HG03175 (cell line): ENCODE data around the gene TMEM30A.

Experiments used
- ATAC-seq: cut with Tn5 transposase; IDR thresholded peaks from one replicate; pipeline ENCODE4 v1.9.1; 2021; ENCODE audit warnings: mild to moderate bottlenecking, moderate library complexity; ENCODE audit not compliant: unreplicated experiment

TMEM30A gene

DNA sequence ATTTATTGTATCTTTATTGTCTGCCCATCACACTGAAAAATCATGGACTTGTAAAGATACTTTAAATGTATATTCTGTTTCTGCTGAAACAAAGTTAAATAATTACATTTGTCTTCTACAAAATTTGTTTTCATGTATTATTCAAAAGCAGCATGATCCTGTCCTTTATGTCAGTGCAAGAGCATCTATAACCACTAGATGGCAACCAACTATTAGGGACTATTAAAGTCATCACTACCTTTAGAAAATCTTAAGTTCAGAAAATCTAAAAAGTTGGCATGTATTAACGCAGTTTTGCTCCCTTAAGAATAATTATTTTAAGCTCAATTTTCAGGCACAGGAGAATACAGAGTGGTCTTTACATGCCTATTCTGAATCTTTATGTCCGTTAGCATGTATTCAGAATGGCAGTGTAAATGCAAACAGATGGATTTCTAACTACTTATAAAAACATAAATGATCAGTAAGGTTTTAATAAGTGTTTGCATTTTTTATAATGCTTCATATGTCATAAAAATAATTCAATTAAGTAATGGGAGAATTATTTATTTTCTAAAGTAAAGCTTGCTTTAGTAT is 17.8 kb downstream of the TMEM30A start:
- ATAC-seq, result peak; percentile 82

DNA sequence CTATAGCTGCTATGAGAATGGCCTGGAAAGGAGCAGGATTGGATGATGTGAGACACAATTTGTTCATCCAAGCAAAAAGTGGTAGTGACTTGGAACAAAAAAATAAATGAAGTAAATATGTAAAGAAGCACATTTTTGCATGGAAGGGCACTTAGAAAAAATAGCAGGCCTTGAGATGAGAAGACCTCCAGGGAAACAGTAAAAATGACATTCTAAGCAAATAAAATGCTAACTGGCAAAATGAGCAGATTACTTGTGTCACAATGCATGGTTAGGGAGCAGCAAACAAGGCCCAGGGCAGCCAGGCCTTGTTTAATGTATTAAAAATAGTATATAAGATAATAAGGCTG is 21.2 kb downstream of the TMEM30A start:
- no peak for ATAC-seq

- ATAC-seq, result no peak
Measured at GRCh38 chr6:75262716-75263400, 21.7 kb downstream of the TMEM30A start.

GRCh38 chr6:75261299-75261698 is 23.3 kb downstream of the TMEM30A start:
- no peak for ATAC-seq

- no peak for ATAC-seq
Measured at GRCh38 chr6:75257343-75258087, 27.1 kb downstream of the TMEM30A start.

DNA sequence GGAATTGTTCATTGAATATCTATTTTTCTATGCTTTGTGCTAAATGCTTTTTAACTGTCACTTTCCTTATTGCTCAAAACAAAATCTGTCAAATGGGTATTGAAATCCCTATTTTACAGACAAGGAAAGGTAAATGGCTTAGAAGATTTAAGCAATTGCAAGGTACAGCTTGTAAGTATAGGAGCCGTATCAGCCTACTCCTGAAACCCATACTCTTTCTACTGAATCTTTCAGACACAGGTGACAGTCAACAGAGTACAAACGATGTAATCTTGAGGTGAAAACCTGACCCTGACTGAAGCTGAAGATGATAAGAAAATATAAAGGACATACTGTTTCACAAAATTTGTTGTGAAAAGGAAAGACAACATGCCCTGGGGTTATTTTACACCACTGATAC is 34.0 kb downstream of the TMEM30A start:
- no peak for ATAC-seq

- no peak for ATAC-seq
Measured at GRCh38 chr6:75249837-75250236, 34.8 kb downstream of the TMEM30A start.

DNA sequence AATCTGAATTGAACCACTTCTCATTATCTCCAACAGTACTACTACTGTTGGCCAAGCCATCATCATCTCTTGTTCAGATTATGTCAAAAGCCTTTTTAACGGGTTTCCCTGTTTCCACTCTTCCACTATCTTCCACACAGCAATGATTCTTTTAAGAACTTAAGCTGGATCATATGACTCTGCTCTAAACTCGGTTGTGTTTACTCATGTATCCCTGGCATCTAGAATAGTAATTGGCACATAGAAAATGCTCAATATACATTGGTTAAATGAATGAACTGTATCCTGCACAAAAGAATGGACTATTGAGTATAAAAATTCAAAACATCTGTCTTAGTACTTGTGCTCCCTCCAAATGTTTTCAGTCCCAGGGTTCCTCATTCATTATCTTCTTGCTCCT is 38.2 kb downstream of the TMEM30A start:
- no peak for ATAC-seq

GRCh38 chr6:75244063-75244584 is 40.5 kb downstream of the TMEM30A start:
- ATAC-seq, result peak; percentile 5

DNA sequence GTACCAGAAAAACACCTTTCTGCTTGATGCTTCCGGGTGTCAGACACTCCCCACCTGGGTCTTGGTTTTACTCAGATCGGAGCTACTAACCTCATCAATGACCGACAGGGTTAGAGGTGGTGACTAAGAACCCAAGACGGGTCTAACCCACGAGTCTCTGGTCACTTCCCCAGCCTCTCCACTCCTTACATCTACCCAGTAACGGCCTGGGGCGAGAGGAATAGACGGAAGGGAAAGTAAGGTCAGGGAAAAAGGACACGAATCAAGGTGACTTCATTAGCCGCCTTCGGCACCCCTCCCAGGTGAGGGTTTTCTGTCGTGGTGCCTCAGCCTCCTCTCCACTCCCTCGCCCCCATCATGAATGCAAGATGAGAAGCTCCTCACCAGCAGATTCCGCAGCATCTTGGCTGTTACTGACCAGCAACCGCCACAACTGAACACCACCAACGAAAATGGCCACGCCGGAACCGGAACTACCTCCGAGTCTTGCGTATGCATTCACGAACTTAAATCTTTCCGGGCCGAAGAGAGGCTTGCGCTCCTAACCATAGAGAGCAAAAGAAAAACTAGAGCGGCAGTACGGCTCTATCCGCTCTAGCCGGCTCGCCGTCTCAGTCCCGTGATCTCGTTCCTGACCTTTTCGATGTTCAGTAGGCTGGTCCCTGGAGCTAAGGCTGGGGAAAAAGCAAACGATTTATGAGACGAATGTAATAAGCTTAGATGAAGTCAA is 41.1 kb downstream of the TMEM30A start, which contains the start of gene COX7A2:
Gene COX7A2 (minus strand): TSS at position 469 of the 730 bp plus-strand sequence. CDS start 67 bp downstream, at position 402.
- peak; percentile 95 for ATAC-seq

DNA sequence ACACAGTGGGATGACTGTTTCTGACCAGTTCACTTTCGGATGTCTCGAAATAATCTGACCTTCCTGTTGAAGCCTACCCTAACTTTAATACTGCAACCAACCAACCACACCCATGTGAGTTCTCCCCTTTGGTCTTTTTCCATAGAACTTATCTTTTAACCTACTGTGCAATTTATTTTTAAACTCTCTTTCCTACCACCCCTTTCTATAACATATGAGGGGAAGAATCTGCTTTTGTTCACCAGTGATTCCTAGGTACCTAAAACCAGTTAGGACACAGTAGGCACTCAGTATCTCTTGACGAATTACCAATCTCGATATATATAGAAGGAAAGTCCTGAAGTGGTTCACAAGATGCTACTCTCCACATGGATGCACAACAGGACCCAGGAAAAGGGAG is 48.0 kb downstream of the TMEM30A start:
- no peak for ATAC-seq

- ATAC-seq, result no peak
Measured at GRCh38 chr6:75235271-75235670, 49.3 kb downstream of the TMEM30A start.

GRCh38 chr6:75234126-75234865 is 50.3 kb downstream of the TMEM30A start:
- ATAC-seq, result no peak

DNA sequence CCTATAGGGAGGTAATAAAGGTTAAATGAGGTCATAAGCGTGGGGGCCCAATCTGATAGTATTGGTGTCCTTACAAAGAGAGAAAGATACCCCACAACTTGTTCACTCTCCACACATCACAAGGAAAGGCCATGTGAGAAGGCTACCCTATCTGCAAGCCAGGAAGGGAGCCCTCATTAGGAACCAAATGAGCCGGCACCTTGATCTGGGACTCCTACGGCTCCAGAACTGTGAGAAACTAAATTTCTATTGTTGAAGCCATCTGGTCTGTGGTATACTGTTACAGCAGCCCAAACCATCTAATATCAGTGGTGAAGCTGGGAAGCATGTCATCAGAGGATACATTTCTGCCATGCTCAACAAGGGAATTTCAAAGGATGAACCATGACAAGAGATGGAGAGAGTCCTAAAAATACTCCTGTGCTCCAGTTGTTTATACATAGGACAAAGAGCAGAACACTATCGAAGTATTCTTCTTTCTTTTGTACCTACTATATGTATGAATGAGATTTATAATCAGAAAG is 51.4 kb downstream of the TMEM30A start:
- ATAC-seq, result no peak

GRCh38 chr6:75230484-75231325 is 53.9 kb downstream of the TMEM30A start:
- no peak for ATAC-seq

DNA sequence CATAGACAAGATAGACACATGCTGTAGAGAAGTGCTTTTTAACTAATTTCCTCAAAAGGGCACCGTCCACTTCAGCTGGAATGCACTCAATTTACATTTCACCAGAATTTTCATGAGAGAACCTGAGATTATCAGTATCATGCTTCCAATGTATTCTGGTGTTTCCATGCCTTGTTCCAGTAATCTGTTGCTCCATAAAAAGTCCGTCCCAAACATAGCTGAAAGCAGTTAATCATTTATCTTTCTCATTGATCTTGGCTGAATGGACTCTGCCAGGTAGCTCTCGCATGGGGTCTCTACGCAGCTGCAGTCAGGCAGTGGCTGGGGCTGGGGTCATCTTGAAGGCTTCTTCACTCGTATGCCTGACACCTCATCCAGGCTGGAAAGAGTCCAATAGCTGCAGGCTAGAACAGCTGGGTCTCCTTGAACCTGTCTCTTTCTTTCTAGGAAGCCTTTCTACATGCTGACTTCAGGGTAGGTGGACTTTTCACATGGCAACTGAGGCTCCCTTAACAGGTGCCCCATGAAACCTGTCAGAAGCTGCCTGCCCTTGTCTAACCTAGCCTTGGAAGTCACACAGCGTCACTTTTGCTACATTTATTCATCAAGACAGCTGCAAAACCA is 60.2 kb downstream of the TMEM30A start:
- no peak for ATAC-seq

GRCh38 chr6:75223428-75223827 is 61.2 kb downstream of the TMEM30A start:
- ATAC-seq, result no peak

GRCh38 chr6:75222261-75222660 is 62.3 kb downstream of the TMEM30A start:
- no peak for ATAC-seq

DNA sequence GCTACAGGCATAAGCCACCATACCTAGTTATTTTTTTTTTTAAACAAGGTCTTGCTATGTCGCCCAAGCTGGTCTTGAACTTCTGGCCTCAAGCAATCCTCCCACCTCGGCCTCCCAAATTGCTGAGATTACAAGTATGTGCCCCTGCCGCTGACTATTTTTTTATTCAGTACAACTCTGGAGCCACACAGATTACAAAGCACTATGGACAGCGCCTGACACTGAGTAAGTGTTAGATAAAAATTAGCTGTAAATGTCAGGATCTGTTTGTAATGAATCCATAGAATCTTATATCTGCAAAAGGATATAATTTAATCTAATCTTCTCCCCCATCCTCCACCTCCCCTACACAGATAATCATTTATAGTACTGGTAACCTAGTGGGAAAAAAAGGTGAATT is 63.5 kb downstream of the TMEM30A start:
- no peak for ATAC-seq
